Smooth muscle cell (in vitro differentiated cells): Measurements from ENCODE around the gene NEAT1. TPM values are rescaled to one million over a fixed set of nuclear protein-coding genes. Genes with fewer than 3 reads are reported as not detected.

Experiments
- DNase-seq: peaks from one replicate; lab custom pipeline; 2025; ENCODE audit not compliant: unreplicated experiment; lab: John Stamatoyannopoulos, UW
- H2AFZ ChIP-seq: fragments of 200-600 bp; sonication (generic); 2 replicates; pipeline ENCODE4 v1.6.0; 2016; ENCODE audit warnings: antibody characterized with exemption, low read depth, mild to moderate bottlenecking
- H3F3A ChIP-seq: fragments of 200-600 bp; sonication (generic); 2 replicates; pipeline ENCODE4 v1.6.0; 2017; ENCODE audit warnings: antibody characterized with exemption, low read depth
- H3K27ac ChIP-seq: fragments of 200-600 bp; sonication (generic); 2 replicates; pipeline ENCODE4 v1.5.1; 2016; ENCODE audit warnings: low read depth, mild to moderate bottlenecking
- H3K27me3 ChIP-seq: fragments of 200-600 bp; sonication (generic); 2 replicates; pipeline ENCODE4 v1.6.1; 2016; ENCODE audit warnings: low read depth, mild to moderate bottlenecking
- H3K36me3 ChIP-seq: fragments of 200-600 bp; sonication (generic); 2 replicates; pipeline ENCODE4 v1.5.1; 2016; ENCODE audit warnings: low read depth
- H3K4me1 ChIP-seq: fragments of 200-600 bp; sonication (generic); 2 replicates; pipeline ENCODE4 v1.5.1; 2016; ENCODE audit warnings: low read depth
- H3K4me2 ChIP-seq: fragments of 200-600 bp; sonication (generic); 2 replicates; pipeline ENCODE4 v1.6.0; 2016; ENCODE audit warnings: mild to moderate bottlenecking
- H3K4me3 ChIP-seq: fragments of 200-600 bp; sonication (generic); 2 replicates; pipeline ENCODE4 v1.5.1; 2016; ENCODE audit warnings: mild to moderate bottlenecking
- H3K79me2 ChIP-seq: fragments of 200-600 bp; sonication (generic); 2 replicates; pipeline ENCODE4 v1.6.0; 2016; ENCODE audit warnings: low read depth, mild to moderate bottlenecking
- H3K9ac ChIP-seq: fragments of 200-600 bp; sonication (generic); 2 replicates; pipeline ENCODE4 v1.6.0; 2016; ENCODE audit warnings: low read depth
- H3K9me3 ChIP-seq: fragments of 200-600 bp; sonication (generic); replicated peaks from 2 replicates; pipeline ENCODE4 v1.5.1; 2016; ENCODE audit warnings: low read depth
- H4K20me1 ChIP-seq: fragments of 200-600 bp; sonication (generic); 2 replicates; pipeline ENCODE4 v1.6.0; 2016; ENCODE audit warnings: low read depth
- CTCF ChIP-seq: fragments of 200-600 bp; sonication (generic); IDR thresholded peaks from 2 replicates; pipeline ENCODE4 v1.5.1; 2017; ENCODE audit warnings: borderline replicate concordance, mild to moderate bottlenecking, antibody characterized with exemption; ENCODE audit not compliant: insufficient read depth, poor library complexity, severe bottlenecking
- WGBS: methylation state at CpG from one replicate; pipeline ENCODE4 v1.1.7; 2016; ENCODE audit warnings: low lambda C conversion rate; 5-methylcytosine and 5-hydroxymethylcytosine counted together
- polyA plus RNA-seq: library from polyadenylated mRNA; unstranded; fragments of >200 nt; fragmentation: Nextera tagmentation; extraction: Ambion mirVana; gene quantifications from 2 replicates; pipeline ENCODE4 v1.2.1, GENCODE V29; 2016
- total RNA-seq: library from RNA; depleted of rRNA; stranded (reverse); fragments of >200 nt; gene quantifications from 2 replicates; pipeline ENCODE4 v1.2.3, GENCODE V29; 2014

The NEAT1 gene
- total and polyA plus RNA-seq, 2 experiments from 2014 or later: 14.9 to 155 TPM

GRCh38 chr11:65427691-65428577, 5.3 kb downstream of the NEAT1 start:
- Histone ChIP-seq H3F3A (peaks cover 80% of the 10 kb centered on the region), H3K27ac (peak overlapping the region; percentile 100), H3K36me3 (no peaks in the 10 kb centered on the region), H4K20me1 (peaks cover 100% of the 10 kb centered on the region), H3K4me2 (peak overlapping the region; percentile 99), H3K9ac (peak overlapping the region; percentile 99), H3K79me2 (peaks cover 100% of the 10 kb centered on the region), H2AFZ (no peak overlapping the region), H3K4me3 (peak overlapping the region; percentile 88), H3K27me3 (no peaks in the 10 kb centered on the region), H3K9me3 (no peaks in the 10 kb centered on the region), H3K4me1 (peaks cover 6% of the 10 kb centered on the region)
- 54% methylated on average over 11 of the region's 11 CpGs for WGBS
- no peak for DNase-seq
- no peak for TF ChIP-seq CTCF

- Histone ChIP-seq H4K20me1 (peaks cover 100% of the 10 kb centered on the region), H3K9ac (peak overlapping the region; percentile 99), H3K79me2 (peaks cover 100% of the 10 kb centered on the region), H3K27ac (peak overlapping the region; percentile 100), H2AFZ (no peak overlapping the region), H3K27me3 (no peaks in the 10 kb centered on the region), H3K4me1 (peaks cover 6% of the 10 kb centered on the region), H3K36me3 (no peaks in the 10 kb centered on the region), H3K9me3 (no peaks in the 10 kb centered on the region), H3K4me3 (peak overlapping the region; percentile 88), H3F3A (peaks cover 80% of the 10 kb centered on the region), H3K4me2 (peak overlapping the region; percentile 99)
- DNase-seq: no peak
- 62% methylated on average over 5 of the region's 5 CpGs for WGBS
- TF ChIP-seq CTCF: no peak
Observed at GRCh38 chr11:65428578-65429067, 6.0 kb downstream of the NEAT1 start.

GRCh38 chr11:65429068-65429681, 6.6 kb downstream of the NEAT1 start:
- DNase-seq: no peak
- Histone ChIP-seq H3K4me3 (peak overlapping the region; percentile 88), H3K27ac (peak overlapping the region; percentile 100), H2AFZ (no peak overlapping the region), H3K9me3 (no peaks in the 10 kb centered on the region), H3K4me2 (peak overlapping the region; percentile 99), H3K27me3 (no peaks in the 10 kb centered on the region), H3F3A (peaks cover 79% of the 10 kb centered on the region), H3K4me1 (peaks cover 6% of the 10 kb centered on the region), H3K36me3 (no peaks in the 10 kb centered on the region), H3K79me2 (peaks cover 100% of the 10 kb centered on the region), H4K20me1 (peaks cover 100% of the 10 kb centered on the region), H3K9ac (peak overlapping the region; percentile 35)
- TF ChIP-seq CTCF: no peak
- WGBS: 20% methylated on average over 9 of the region's 9 CpGs
